Measurements from ENCODE around the gene CCNG2. TPM values are rescaled to one million over a fixed set of nuclear protein-coding genes. Genes with fewer than 3 reads are reported as not detected.

Gene CCNG2
- total and polyA plus RNA-seq, 10 of the 15 experiments (the other 5 are each of a cell fraction or from before 2014, with no cell fraction given): 1.9 to 70.6 (median 5.9) TPM

DNA sequence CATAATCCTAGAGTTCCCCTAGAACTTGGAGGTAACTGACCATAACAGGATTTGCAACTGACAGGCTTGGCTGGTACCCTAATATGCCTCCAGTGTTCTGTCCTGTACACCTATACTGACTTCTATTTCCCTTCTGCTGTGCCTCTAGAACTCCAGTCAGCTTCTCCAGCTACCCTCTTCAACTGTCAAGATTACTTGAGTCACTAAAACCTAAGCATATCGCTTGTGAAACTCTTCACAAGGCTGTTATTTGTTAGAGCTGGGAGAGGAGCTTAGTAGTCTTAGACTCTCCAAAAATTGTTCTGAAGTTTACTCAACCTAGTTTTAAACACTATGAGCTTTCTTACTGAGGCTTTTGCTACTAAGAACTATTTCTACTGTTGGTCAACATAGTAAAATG, 52.0 kb downstream of the CCNG2 start (continued):
- TF ChIP-seq CREB1 (IDR thresholded peaks at IDR 0.05; ENCODE audit: low read depth): no peak

DNA sequence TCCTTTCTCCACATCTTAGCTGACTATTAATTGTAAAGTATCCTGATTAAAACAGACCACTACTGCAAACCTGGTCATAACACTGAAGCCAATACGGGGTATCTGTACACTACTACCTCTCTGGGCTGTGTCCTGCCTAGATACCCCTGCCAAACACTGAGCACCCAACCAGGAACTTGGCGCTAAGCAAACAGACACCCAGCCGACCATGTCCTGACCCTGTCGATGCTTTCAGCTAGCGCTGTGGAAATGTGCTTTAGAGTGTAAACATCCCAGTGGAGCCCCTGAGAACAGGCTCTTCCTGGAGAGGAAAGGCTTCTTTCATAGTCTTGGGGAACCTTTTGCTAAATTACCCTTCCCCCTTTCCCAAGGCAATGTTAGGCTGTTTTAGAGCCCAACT, 52.9 kb downstream of the CCNG2 start:
- no peak for ATAC-seq
- peaks cover 0 to 4% of the 10 kb centered on the region in 2 experiments; a peak in 2 of 4 replicates for H3K27me3 ChIP-seq (replicated peaks in 1 of 2; ENCODE audit: control insufficient read depth in 2 of 2, insufficient read depth in 2 of 2, low read length in 1 of 2)
- H4K20me1 ChIP-seq (ENCODE audit: control insufficient read depth, insufficient read depth): no peaks in the 10 kb centered on the region
- no peak overlapping the region for H2AFZ ChIP-seq (ENCODE audit: control insufficient read depth, low read depth, low read length)
- intact Hi-C loops (cut with micrococcal nuclease; ENCODE audit: unreplicated experiment) (no loop called here), in situ Hi-C loops (cut with MboI) (loop anchor here (5.0 to 10.0 kb wide), 3 partner anchors 113 to 695 kb away; no protein-coding TSS in a partner anchor)
- ChIA-PET RAD21 (ENCODE audit: unreplicated experiment) (interaction anchor here (0.8 kb wide), 1 partner anchor 154 kb away, joined by 3 read pairs; no protein-coding TSS in a partner anchor), SMC1A (ENCODE audit: uncharacterized antibody, unreplicated experiment) (no interaction called here), POLR2A (no interaction called here), CTCF (interaction anchor here (1.0 kb wide), 1 partner anchor 115 kb away, joined by 3 read pairs; no protein-coding TSS in a partner anchor)
- H3K9me3 ChIP-seq (replicated peaks; ENCODE audit: control insufficient read depth, insufficient read depth, low read length): no peaks in the 10 kb centered on the region
- BruUV-seq (replicated peaks): no TSS peak
- TF ChIP-seq POLR2AphosphoS5 (IDR thresholded peaks at IDR 0.05; ENCODE audit: low read length) (no peak), KAT2A (conservative IDR thresholded peaks at IDR 0.05; ENCODE audit: control insufficient read depth, low read depth, low read length) (no peak), CREB1 (IDR thresholded peaks at IDR 0.05; ENCODE audit: low read depth) (no peak), ZNF274 (IDR thresholded peaks at IDR 0.05; ENCODE audit: insufficient read depth, insufficient read length) (no peak), NFYA (IDR thresholded peaks at IDR 0.05; ENCODE audit: borderline replicate concordance, low read depth, low read length) (no peak), NR2F1 (conservative IDR thresholded peaks at IDR 0.05) (no peak), NFIC (IDR thresholded peaks at IDR 0.05; ENCODE audit: low read depth, low read length) (no peak), HCFC1 (IDR thresholded peaks at IDR 0.05; ENCODE audit: low read length) (no peak), POU2F2 (IDR thresholded peaks at IDR 0.05; ENCODE audit: borderline replicate concordance, low read depth, low read length) (no peak), NFXL1 (IDR thresholded peaks at IDR 0.05; ENCODE audit: borderline replicate concordance) (no peak), MEF2B (IDR thresholded peaks at IDR 0.05; ENCODE audit: partially characterized antibody, poor library complexity, severe bottlenecking) (no peak), KDM1A (IDR thresholded peaks at IDR 0.05; ENCODE audit: borderline replicate concordance) (no peak), RFX5 (IDR thresholded peaks at IDR 0.05; ENCODE audit: low read depth, low read length) (no peak)
- no peak for FAIRE-seq
- H3K27ac ChIP-seq (ENCODE audit: control insufficient read depth, insufficient read depth): no peak overlapping the region
- no peak overlapping the region for H3K9ac ChIP-seq (ENCODE audit: control insufficient read depth, insufficient read depth, low read length)
- DNase-seq (ENCODE audit: low read depth, low spot score): no peak
- H3K4me1 ChIP-seq (ENCODE audit: control insufficient read depth, insufficient read depth, low read length): no peaks in the 10 kb centered on the region
- no peaks in the 10 kb centered on the region for H3K36me3 ChIP-seq (ENCODE audit: control insufficient read depth in 2 of 2, insufficient read depth in 2 of 2, low read length in 1 of 2)
- no peaks in the 10 kb centered on the region for H3K79me2 ChIP-seq (ENCODE audit: control insufficient read depth, insufficient read depth, low read length)
- no peak overlapping the region for H3K4me2 ChIP-seq (ENCODE audit: control insufficient read depth, insufficient read depth)
- WGBS (ENCODE audit: insufficient coverage, insufficient replicate concordance, low lambda C conversion rate, missing lambda C conversion rate): 50% methylated on average over 5 of the region's 5 CpGs
- no peak overlapping the region for H3K4me3 ChIP-seq

Measured in GM12878 (cell line).